Hematopoietic multipotent progenitor cell treated with erythropoietin and hydrocortisone succinate and interleukin-3 and kit ligand, for 6 days (in vitro differentiated cells): ENCODE measurements around the gene EIF6.
"Not testable (repeated sequence)": the region's sequence is repeated elsewhere in the genome, so short reads cannot be mapped to it uniquely, and the experiment has no call there.

Experiments
- DNase-seq: peaks from one replicate; pipeline ENCODE4 v3.0.0-alpha.2; 2015

EIF6 gene

GRCh38 chr20:35277531-35278395 lies 6.8 kb downstream of the EIF6 start, which contains the start of gene MMP24OS:
MMP24OS (minus strand) TSS chr20:35278122; CDS start chr20:35277929, 193 bp downstream.
- DNase-seq, result peak; percentile 96

GRCh38 chr20:35277127-35277526 lies 7.4 kb downstream of the EIF6 start:
- DNase-seq, result no peak

GRCh38 chr20:35276408-35276807 lies 8.2 kb downstream of the EIF6 start:
- no peak for DNase-seq

GRCh38 chr20:35275741-35276251 lies 8.8 kb downstream of the EIF6 start:
- DNase-seq, result no peak

GRCh38 chr20:35274172-35275092 lies 10.1 kb downstream of the EIF6 start:
- no peak for DNase-seq

GRCh38 chr20:35273449-35274171 lies 11.0 kb downstream of the EIF6 start:
- no peak for DNase-seq

- no peak for DNase-seq
Measured at GRCh38 chr20:35271904-35272303, 12.7 kb downstream of the EIF6 start.

- DNase-seq, result no peak
Measured at GRCh38 chr20:35271073-35271882, 13.3 kb downstream of the EIF6 start.

- DNase-seq, result no peak
Measured at GRCh38 chr20:35270021-35270902, 14.3 kb downstream of the EIF6 start.

- peak; percentile 85 for DNase-seq
Measured at GRCh38 chr20:35269055-35269781, 15.4 kb downstream of the EIF6 start.

GRCh38 chr20:35267092-35267491 lies 17.5 kb downstream of the EIF6 start:
- no peak for DNase-seq

GRCh38 chr20:35264755-35265154 lies 19.8 kb downstream of the EIF6 start:
- peak; percentile 44 for DNase-seq

GRCh38 chr20:35263532-35264341 lies 20.8 kb downstream of the EIF6 start:
- no peak for DNase-seq

- not testable (repeated sequence) for DNase-seq
Measured at GRCh38 chr20:35262731-35263531, 21.6 kb downstream of the EIF6 start.

GRCh38 chr20:35262321-35262720 lies 22.3 kb downstream of the EIF6 start:
- DNase-seq, result not testable (repeated sequence)

- no peak for DNase-seq
Measured at GRCh38 chr20:35260426-35260825, 24.1 kb downstream of the EIF6 start.

GRCh38 chr20:35257175-35257909 lies 27.2 kb downstream of the EIF6 start:
- no peak for DNase-seq
